K562 (cell line): ENCODE results near the gene ZBTB47. TPM values are rescaled to one million over a fixed set of nuclear protein-coding genes. Genes with fewer than 3 reads are reported as not detected.

ENCODE experiments used
- ASH1L ChIP-seq: fragments of 450-650 bp; IDR thresholded peaks from 2 replicates; pipeline ENCODE4 v1.6.1; 2018; ENCODE audit warnings: borderline replicate concordance, mild to moderate bottlenecking, low read depth; ENCODE audit not compliant: partially characterized antibody
- CBX1 ChIP-seq: sonication (generic); IDR thresholded peaks from 2 replicates; pipeline ENCODE4 v1.6.1; 2016; ENCODE audit warnings: antibody characterized with exemption, low read depth, mild to moderate bottlenecking
- CTCFL ChIP-seq: IDR thresholded peaks from 2 replicates; pipeline ENCODE4 v1.6.1; 2011; ENCODE audit warnings: borderline replicate concordance, low read depth, mild to moderate bottlenecking, moderate library complexity, low read length; ENCODE audit not compliant: insufficient read depth, poor library complexity, severe bottlenecking
- E2F8 ChIP-seq: fragments of 450-650 bp; IDR thresholded peaks from 2 replicates; pipeline ENCODE4 v1.7.1; 2018; ENCODE audit warnings: mild to moderate bottlenecking, low read depth; ENCODE audit not compliant: partially characterized antibody
- GABPB1 ChIP-seq: sonication (generic); formaldehyde crosslinking; IDR thresholded peaks from 2 replicates; pipeline ENCODE4 v1.8.0; 2022; ENCODE audit warnings: mild to moderate bottlenecking, missing genetic modification reagents
- HIVEP1 ChIP-seq: fragments of 250-450 bp; sonication (Bioruptor Pico); IDR thresholded peaks from 2 replicates; pipeline ENCODE4 v1.4.0; 2020; ENCODE audit warnings: mild to moderate bottlenecking
- HNRNPUL1 ChIP-seq: fragments of 200-400 bp; formaldehyde crosslinking; IDR thresholded peaks from 2 replicates; pipeline ENCODE4 v1.6.1; 2017; ENCODE audit warnings: low read length
- KDM1A ChIP-seq, 2 experiments: fragments of 450-650 bp; IDR thresholded peaks; 2 replicates each; pipeline ENCODE4 v1.6.1; 2016; ENCODE audit warnings: mild to moderate bottlenecking in 2 of 2
- MAX ChIP-seq: sonication (generic); formaldehyde crosslinking; IDR thresholded peaks from 2 replicates; pipeline ENCODE4 v1.9.0; 2022; ENCODE audit warnings: mild to moderate bottlenecking, missing genetic modification reagents
- MCM2 ChIP-seq: fragments of 450-650 bp; IDR thresholded peaks from 2 replicates; pipeline ENCODE4 v1.6.1; 2017; ENCODE audit warnings: low read depth, mild to moderate bottlenecking
- MLLT1 ChIP-seq, 2 experiments: fragments of 450-650 bp; IDR thresholded peaks; 2 replicates each; pipeline ENCODE4 v1.6.1; 2016
- MTA3 ChIP-seq: fragments of 450-650 bp; formaldehyde crosslinking; IDR thresholded peaks from 2 replicates; pipeline ENCODE4 v1.6.1; 2017; ENCODE audit warnings: mild to moderate bottlenecking, borderline replicate concordance
- PHF21A ChIP-seq: fragments of 450-650 bp; IDR thresholded peaks from 2 replicates; pipeline ENCODE4 v1.6.1; 2017; ENCODE audit warnings: low read depth, borderline replicate concordance
- RAD21 ChIP-seq, 2 experiments: fragments of 250-450 bp in 1 of 2; fragments of 450-650 bp in 1 of 2; sonication (Bioruptor Pico) in 1 of 2; formaldehyde crosslinking in 1 of 2; IDR thresholded peaks in 1 of 2; conservative IDR thresholded peaks in 1 of 2; 2 replicates each; pipeline versions ENCODE4 v1.4.0 to v1.8.0; 2020 to 2022; ENCODE audit warnings: mild to moderate bottlenecking in 2 of 2, moderate library complexity in 1 of 2
- RFX7 ChIP-seq: fragments of 250-450 bp; sonication (Bioruptor Pico); IDR thresholded peaks from 2 replicates; pipeline ENCODE4 v1.5.1; 2021; ENCODE audit warnings: mild to moderate bottlenecking
- SMAD2 ChIP-seq: fragments of 150-350 bp; IDR thresholded peaks from 2 replicates; pipeline ENCODE4 v1.6.1; 2014; ENCODE audit warnings: low read depth, mild to moderate bottlenecking, low read length
- ZNF512 ChIP-seq: IDR thresholded peaks from 2 replicates; pipeline ENCODE4 v1.6.1; 2016; ENCODE audit warnings: missing genetic modification characterization, missing compliant biosample characterization
- ZNF668 ChIP-seq: fragments of 250-450 bp; sonication (Bioruptor Pico); IDR thresholded peaks from 2 replicates; pipeline ENCODE4 v1.8.0; 2022; ENCODE audit warnings: mild to moderate bottlenecking, inconsistent platforms
- ZSCAN29 ChIP-seq: fragments of 450-650 bp; IDR thresholded peaks from 2 replicates; pipeline ENCODE4 v1.6.1; 2017
- polyA plus RNA-seq, 8 experiments: library from polyadenylated mRNA; depleted of rRNA in 4 of 8; stranded (reverse) in 5 of 8; unstranded in 3 of 8; fragments of >200 nt; fragmentation: Nextera tagmentation in 2 of 8; fragmentation: Illumina TruSeq in 1 of 8; extraction: Ambion mirVana in 2 of 8; extraction: Trizol in 1 of 8; gene quantifications; 2 replicates each; pipeline versions ENCODE4 v1.2.1 to v1.2.3, GENCODE V29; 2011 to 2014; ENCODE audit warnings: inconsistent platforms in 1 of 8, missing spikeins in 1 of 8
- total RNA-seq, 7 experiments: library from RNA; depleted of rRNA in 6 of 7; stranded (reverse); fragments of >200 nt in 6 of 7; fragmentation: Illumina TruSeq in 2 of 7; extraction: Trizol in 2 of 7; gene quantifications; 2 replicates each; pipeline versions ENCODE4 v1.2.1 to v1.2.3, GENCODE V29; 2011 to 2021; ENCODE audit warnings: low replicate concordance in 1 of 7

ZBTB47 gene
- total and polyA plus RNA-seq, 9 of the 15 experiments (the other 6 are each of a cell fraction or from before 2014, with no cell fraction given), result 0.11 to 4.6 (median 1.7) TPM; not detected in 1

GRCh38 chr3:42654331-42655201 is 1.1 kb downstream of the ZBTB47 start (continued):
- TF ChIP-seq MTA3, result no peak
- TF ChIP-seq E2F8, result no peak
- 0 out of 4 replicates have a peak, but pooled peaks of 1 of the 2 experiments have one; percentile 22 for TF ChIP-seq KDM1A (IDR thresholded peaks at IDR 0.05)
- no peak for TF ChIP-seq ZSCAN29
- TF ChIP-seq RAD21 (CRISPR knock-in tag; conservative IDR thresholded peaks at IDR 0.05 in 1 of 2, IDR thresholded peaks at IDR 0.05 in 1 of 2), result no peak
- TF ChIP-seq ASH1L, result no peak
- TF ChIP-seq HNRNPUL1, result no peak
- no peak for TF ChIP-seq PHF21A
- peak; percentile 81 for TF ChIP-seq MAX
- no peak for TF ChIP-seq CTCFL
- TF ChIP-seq HIVEP1 (CRISPR knock-in tag), result no peak
- 0 out of 4 replicates have a peak, but pooled peaks of 1 of the 2 experiments have one; percentile 33 for TF ChIP-seq MLLT1 (IDR thresholded peaks at IDR 0.05)
- TF ChIP-seq SMAD2, result no peak
- peak; percentile 50; the same call in 1 of the 2 replicates for TF ChIP-seq GABPB1 (CRISPR knock-in tag)
- TF ChIP-seq ZNF668, result no peak
- TF ChIP-seq CBX1, result no peak
- TF ChIP-seq MCM2, result no peak
- TF ChIP-seq RFX7, result no peak
- TF ChIP-seq ZNF512 (tag), result no peak
